ENCODE data around the gene LRRC14B. TPM values are rescaled to one million over a fixed set of nuclear protein-coding genes. Genes with fewer than 3 reads are reported as not detected.

Gene LRRC14B
- total RNA-seq, 4 donors from 2014 or later = not detected

Small RNA genes within 50 kb of the gene (small RNA-seq; reads per million reads assigned to genes)
- gene RF00019 = 0 reads per million in 2 donors

Other genes starting within 250 kb of the LRRC14B start
- gene PLEKHG4B, start 99.3 kb upstream of the LRRC14B start, total RNA-seq = 1 to 10 TPM in 1 of 4 donors, under 1 TPM in 2, not detected in 1; 0.18 to 2.5 (median 0.19) TPM
- gene CCDC127, start 26.7 kb downstream of the LRRC14B start, total RNA-seq = 1 to 10 TPM; 4.1 to 9.0 (median 7.2) TPM
- gene SDHA, start 26.8 kb downstream of the LRRC14B start, total RNA-seq = 100 to 1,000 TPM in 3 of 4 donors, 10 to 100 TPM in 1; 94.9 to 253 (median 207) TPM
- gene PDCD6, start 80.2 kb downstream of the LRRC14B start, total RNA-seq = 100 to 1,000 TPM in 2 of 4 donors, 10 to 100 TPM in 2; 75.9 to 114 (median 96.0) TPM
- gene AHRR, start 130.2 kb downstream of the LRRC14B start, total RNA-seq = 10 to 100 TPM in 1 of 4 donors, 1 to 10 TPM in 3; 1.6 to 28.1 (median 2.4) TPM

Data from Peyer's patch (tissue), 4 donors.